GM19238 (cell line): Measurements from ENCODE around the gene SPPL2B.
"Not testable (repeated sequence)": the region's sequence is repeated elsewhere in the genome, so short reads cannot be mapped to it uniquely, and the experiment has no call there.

Source experiments
- DNase-seq: peaks from one replicate; pipeline ENCODE4 v3.0.0; 2011; ENCODE audit warnings: low spot score; ENCODE audit not compliant: insufficient read length

SPPL2B gene

DNA sequence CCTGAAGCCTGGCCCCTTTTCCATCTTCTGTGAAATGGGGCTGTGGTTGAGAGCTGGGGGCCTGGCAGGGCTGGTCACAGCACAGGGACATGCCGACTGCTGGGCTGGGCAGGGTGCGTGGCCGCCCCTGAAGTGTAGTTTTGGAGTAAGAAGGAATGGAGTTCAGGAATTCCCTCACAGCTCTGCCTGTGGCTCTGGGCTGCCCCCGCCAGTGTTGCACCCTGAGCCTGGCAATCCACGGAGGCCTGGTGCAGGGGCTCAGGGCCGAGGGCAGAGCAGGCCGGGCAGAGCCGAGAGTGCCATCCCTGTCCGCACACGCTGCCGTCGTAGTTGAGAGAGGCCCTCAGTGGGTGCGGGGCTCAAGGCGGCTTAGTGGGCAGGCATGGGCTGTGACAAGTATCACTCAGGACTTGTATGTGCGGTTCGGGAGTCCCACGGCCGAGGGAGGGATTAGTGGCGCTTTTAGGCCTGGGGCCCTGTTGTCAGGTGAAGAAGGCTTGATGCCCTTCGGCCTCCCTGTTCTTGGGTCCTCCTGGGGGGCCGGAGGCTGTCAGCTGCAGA is 9.7 kb downstream of the SPPL2B start:
- DNase-seq, result no peak

DNA sequence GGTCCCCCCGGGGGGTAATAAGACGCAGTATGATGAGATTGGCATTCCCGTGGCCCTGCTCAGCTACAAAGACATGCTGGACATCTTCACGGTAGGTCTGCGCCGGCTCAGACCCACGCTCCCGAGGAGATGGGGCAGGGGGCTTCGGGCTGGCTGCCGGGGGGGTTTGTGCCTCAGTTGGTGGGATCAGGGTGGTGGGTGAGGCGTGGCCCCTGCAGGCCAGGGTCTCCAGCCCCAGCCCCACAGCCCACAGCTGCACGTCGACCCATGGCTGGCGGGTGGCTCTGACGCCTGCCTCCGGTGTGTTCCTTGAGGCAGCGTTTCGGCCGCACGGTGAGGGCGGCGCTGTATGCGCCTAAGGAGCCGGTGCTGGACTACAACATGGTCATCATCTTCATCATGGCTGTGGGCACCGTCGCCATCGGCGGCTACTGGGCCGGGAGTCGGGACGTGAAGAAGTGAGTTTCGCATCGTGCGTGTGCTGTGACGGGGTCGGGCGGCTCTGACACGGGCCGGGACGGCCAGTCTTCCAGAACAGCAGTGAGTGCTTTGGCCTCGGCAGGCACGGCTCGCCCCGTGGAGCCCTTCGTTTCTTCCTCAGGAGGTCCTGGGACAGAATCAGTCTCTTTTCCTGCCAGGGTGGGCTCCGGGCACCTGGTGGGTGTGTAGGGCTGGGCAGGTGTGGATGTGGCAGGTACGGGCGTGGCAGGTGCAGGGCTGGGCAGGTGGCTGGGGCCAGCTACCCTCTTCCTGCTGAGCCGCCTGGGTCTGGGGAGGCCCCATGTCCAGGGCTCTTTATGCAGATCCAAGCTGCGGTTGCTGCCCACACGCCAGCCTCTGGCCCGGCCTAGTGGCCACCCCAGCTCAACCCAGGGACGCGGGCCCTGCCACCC is 10.5 kb downstream of the SPPL2B start:
- no peak for DNase-seq

DNA sequence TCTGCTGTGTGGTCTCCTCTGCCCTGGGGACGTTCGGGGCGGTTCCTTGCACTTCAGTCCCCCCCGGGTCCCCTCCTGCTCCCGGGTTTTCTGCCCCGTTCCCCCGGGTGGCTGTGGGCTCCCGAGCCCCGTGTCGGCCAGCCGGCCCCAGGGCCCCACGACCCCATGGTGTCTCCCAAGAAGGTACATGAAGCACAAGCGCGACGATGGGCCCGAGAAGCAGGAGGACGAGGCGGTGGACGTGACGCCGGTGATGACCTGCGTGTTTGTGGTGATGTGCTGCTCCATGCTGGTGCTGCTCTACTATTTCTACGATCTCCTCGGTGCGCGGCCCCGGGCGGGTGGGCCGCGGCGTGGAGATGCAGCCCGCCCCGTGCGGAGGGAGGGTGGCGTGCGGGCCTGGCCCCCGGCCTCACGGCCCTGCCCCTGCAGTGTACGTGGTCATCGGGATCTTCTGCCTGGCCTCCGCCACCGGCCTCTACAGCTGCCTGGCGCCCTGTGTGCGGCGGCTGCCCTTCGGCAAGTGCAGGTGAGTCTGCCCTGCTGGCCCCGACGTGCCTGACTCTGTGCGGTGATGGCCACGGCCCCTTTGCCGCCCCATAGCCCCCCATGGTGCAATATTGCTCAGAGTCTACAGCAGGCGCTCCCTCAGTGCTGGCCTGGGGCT is 11.3 kb downstream of the SPPL2B start:
- no peak for DNase-seq

DNA sequence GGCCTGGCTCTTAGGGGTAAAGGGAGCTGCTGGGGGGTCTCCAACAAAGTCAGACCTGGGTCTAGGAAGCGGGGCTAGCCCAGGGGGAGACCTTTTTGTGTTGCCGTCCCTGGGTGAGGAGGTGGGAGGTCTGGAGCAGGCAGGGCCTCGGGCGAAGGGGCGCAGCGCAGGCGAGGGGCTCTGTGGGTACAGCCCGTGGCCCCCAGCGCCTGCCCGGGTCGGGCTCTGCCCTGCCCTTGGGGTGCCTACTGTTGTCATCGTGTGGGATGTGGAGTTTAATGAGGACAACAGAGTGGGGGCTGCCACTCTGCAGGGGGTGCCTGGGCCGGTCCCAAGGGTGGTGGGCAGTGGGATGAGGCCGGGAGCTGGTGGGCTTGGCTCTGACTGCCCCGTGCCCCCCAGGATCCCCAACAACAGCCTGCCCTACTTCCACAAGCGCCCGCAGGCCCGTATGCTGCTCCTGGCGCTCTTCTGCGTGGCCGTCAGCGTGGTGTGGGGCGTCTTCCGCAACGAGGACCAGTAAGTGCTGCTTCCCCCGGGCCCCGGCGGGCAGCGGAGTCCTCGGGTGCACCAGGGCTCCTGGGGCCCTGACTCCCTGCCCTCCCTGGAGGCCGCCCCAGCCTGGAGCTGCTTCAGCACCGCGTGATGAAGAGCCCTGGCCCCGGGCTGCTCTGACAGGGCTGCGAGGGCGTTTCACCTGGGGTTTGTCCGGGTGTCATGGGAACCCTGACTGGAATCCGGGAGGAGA is 12.2 kb downstream of the SPPL2B start:
- DNase-seq, result no peak

DNA sequence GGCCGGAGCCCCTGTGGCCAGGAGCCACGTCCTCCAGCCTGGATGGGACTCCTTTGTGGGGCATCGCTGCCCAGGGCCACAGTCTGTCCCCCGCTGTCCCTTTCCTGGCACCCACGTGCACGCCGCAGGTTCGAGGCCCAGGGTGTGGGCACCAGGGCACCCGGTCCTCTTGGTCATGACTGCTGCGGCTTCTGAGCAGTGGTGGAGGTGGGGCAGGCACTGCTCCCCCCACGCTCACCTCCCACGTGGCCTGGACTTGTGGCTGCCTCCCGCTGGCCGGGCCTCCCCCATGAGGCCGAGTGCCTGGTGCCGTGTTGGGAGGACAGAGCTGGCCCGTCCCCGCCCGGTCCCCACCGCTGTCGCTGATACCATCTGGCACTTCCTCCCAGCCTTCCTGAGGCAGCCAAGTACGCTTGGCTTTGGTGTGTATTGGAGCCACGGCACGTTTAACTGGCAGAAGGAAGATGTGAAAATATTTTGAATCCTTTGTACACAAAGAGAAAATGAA is 12.8 kb downstream of the SPPL2B start:
- DNase-seq, result no peak

DNA sequence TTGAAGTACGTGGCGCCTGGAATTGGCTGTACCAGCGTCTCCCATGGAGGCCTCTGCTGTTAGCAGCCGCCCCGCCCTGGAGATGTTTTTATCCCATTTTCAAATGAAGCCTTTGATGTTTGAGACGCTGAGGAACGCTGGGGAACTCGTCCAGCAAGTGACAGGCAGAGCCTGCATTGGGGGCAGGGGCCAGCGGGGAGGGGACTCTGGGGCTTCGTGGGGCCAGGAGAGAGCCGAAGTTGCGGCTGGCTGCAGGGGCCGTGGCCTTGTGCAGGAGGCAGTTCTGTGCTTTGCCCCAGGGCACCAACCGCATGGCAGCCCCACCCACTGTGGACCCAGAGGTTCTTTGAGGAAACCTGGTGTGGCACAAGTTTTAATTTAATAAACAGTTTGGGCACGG is 13.5 kb downstream of the SPPL2B start:
- DNase-seq, result no peak

DNA sequence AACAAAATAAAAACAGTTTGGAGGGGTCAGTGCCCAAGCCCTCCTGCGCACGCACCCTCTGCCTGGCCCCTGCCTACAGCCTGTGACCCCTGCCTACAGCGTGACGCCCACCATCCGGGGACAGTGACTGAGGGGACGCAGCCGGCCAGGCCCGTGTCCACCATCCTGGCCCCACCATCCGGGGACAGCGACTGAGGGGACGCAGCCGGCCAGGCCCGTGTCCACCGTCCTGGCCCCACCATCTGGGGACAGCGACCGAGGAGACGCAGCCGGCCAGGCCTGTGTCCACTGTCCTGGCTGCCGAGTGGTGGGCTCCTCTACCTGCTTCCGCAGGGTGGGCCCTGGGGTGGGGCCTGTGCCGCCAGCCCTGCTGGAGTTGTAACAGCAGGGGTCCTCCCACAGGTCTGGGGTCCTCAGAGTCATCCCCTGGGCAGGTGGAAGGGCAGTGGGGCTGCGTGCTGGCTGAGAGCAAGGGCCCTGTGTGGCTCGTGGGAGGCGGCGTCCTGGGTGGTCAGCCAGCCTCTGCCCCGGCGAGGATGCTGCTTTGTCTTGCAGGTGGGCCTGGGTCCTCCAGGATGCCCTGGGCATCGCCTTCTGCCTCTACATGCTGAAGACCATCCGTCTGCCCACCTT is 14.3 kb downstream of the SPPL2B start:
- no peak for DNase-seq

DNA sequence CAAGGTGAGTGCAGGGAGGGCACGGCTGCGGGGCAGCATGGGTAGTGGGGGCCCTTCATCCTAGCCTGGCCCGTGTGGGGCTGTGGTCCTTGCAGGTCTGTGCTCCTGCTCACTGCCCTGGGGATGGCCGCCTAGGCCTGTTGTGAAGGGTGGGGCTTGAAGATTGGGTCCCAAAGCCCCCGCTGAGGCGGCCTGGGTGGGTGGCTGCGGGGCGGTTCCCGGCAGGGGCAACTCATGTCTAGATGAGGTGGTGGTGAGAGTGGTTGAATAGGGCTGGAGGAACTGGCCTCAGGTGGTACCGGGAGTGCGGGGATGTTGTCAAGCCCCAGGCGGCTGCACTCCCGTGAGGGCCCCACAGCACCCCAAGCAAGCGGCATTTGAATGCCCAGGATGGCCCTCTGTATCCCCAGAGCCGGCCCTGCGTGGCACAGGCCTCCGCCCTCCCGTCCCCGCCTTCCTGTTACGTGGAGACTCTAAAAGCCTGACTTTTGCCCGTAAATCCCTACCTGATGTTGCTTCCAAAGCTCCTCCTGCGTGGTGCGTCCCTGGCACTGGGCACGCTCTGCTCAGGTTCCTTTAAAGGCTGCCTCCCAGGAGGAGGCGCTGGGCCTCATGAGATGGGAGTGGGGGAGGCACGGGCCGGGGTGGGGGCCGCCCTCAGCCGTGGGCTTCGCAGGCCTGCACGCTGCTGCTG is 15.0 kb downstream of the SPPL2B start:
- DNase-seq, result no peak

DNA sequence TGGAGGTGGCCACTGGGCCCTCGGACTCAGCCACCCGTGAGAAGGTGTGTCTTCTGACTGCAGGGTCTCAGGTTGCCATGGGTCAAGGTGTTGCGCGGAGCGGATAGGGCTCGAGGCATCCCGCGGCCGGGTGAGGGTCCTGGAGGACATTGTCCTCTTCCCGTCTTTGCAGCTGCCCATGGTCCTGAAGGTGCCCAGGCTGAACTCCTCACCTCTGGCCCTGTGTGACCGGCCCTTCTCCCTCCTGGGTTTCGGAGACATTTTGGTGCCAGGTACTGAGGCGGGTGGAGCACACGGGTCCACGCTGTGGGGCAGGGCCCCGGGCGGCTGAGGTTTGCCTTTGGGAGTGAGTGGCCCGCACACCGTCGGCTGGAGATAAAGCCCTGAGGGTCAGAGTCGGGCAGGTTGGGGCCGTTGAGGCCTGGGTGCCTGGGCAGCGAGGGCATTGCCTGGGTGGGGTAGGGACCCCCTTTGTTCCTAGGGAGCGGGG is 15.9 kb downstream of the SPPL2B start:
- DNase-seq, result no peak

DNA sequence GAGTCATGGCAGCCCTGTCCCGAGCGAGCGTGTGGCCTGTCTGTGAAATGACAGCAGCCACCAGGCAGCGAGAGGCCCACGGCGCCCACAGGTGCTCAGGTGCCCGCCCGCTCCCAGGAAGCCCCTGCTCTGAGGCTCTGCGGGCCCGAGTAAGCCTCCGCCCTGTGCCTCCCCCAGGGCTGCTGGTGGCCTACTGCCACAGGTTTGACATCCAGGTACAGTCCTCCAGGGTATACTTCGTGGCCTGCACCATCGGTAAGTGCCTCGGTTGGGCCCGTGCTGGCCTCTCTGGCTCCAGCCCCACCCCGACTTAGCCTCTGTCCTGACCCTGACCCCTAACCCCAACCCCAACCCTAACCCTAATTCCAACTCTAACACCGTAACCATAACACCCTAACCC is 16.6 kb downstream of the SPPL2B start:
- no peak for DNase-seq

DNA sequence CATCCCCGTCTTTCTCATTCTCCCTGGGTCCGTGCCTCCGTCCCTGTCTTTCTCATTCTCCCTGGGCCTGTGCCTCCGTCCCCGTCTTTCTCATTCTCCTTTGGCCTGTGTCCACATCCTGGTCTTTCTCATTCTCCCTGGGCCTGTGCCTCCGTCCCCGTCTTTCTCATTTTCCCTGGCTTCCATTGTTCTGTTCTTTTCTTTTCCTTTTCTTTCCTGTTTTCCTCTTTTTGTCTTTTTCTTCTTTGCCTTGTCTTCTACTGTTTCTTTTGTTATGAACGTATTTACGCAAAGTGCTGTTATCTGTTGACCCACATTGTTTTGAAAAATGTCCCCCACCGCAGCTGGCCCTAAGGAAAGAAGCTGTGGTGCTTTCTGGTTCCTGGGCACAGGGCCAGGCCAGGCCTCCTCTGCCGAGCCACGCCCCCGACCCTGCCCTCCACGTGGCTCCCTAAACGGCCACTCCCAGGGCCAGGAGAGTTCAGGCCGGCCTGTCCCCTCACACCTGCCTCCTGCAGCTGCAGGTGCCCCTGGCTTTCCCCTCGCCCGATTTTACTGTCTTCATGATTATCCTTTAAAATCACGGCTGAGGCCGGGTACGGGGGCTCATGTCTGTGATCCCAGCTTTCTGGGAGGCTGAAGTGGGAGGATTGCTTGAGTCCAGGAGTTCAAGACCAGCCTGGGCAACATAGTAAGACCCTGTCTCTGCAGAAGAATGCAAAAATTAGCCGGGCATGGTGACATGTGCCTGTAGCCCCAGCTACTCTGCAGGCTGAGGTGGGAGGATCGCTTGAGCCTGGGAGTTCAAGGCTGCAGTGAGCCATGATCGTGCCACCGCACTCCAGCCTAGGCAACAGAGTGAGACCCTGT is 17.5 kb downstream of the SPPL2B start:
- DNase-seq, result no peak

DNA sequence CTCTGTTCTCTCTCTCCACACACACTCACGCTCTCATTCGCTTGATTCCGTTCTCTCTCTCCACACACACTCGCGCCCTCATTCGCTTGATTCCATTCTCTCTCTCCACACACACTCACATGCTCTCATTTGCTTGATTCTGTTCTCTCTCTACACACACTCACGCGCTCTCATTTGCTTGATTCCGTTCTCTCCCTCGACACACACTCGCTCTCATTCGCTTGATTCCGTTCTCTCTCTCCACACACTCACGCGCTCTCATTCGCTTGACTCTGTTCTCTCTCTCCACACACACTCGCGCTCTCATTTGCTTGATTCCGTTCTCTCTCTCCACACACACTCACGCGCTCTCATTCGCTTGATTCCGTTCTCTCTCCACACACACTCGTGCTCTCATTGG is 21.3 kb downstream of the SPPL2B start:
- DNase-seq, result not testable (repeated sequence)

DNA sequence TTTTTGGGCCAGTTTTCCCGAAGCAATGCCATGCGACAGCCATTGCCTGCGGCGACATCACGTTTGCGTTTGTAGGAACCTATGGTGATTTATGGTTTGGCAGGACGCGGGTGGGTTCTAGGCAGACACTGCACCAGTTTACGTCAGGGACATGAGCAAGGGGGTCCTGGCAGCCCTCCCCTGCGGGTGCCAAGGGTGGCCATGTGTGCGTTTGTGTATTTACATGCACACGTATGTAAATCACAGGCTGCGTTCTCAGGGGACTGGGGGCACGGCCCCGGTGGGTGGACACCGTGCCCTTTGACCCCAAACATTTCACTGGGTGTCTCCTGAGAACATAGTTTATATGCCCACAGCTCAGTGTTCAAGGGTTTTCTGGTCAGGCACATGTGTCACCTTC is 22.2 kb downstream of the SPPL2B start:
- no peak for DNase-seq

DNA sequence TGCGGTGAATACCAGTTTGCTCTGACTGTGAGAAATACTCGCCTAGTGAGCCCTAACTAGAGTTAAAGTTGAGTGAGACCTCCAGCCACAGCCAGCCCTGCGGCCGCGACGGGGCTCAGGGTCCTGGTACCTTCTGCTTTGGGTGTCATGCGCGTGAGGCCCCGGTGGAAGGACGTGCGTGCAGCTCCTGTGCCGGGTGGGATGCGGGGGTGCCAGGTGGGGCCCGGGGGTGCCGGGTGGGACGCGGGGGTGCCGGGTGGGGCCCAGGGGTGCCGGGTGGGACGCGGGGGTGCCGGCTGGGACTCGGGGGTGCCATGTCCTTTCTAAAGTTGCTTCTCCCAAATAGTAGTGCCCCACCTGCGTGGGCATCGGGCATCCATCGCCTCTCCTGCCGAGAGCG is 23.1 kb downstream of the SPPL2B start:
- no peak for DNase-seq

DNA sequence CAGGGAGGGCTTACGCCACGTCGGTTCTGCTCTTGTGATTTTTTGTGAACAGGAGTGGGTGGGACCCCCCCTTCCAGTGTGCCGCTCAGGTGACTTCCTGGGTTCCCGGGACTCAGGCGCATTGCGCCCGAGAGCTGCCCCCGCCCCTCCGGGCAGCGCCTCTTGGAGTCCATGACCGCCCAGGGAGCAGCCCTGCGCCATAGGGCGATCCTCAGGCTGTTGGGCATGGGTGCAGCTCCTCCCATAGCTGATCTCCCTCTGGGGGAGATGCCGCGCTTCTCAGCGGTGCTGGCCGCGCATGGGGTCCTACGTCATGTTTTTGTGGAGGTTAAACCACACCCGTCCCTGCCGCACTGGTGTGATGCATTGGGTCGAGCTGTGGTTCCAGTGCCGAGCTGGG is 23.6 kb downstream of the SPPL2B start:
- DNase-seq, result no peak

DNA sequence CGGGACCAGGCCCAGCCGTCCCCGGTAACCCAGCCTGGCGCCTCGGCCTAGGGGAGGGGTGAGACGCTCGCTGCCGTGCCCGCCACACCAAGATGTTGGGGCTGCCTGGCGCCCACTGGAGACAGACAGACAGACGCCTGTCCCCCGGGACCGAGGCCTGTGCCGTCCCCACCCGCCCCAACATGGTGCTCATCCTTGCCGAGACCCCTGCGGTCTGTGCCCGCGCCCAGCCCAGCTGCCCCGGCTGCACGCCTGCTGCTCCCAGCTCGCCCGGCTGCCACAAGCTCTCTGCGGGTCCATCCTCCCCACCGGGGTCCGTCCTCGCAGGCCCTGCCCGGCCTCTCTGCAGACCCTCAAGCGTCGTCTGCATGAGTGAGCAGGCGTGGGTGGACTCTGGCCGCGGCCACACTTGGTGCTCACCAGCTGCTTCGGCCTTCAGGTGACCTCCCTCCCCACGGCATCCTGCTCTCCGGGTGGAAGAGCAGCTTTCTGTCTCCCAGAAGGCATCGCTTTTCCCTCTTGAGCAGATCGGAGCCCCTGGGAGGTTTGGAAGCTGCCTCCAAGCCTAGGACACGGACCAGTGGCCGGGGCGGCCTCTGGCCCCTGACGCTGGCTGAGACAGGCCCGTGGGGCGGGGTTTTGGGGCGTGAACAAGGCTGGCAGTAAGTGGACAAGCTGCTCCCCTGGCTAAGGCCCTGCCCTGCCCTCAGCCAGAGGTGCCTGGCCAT is 24.8 kb downstream of the SPPL2B start:
- DNase-seq, result no peak

DNA sequence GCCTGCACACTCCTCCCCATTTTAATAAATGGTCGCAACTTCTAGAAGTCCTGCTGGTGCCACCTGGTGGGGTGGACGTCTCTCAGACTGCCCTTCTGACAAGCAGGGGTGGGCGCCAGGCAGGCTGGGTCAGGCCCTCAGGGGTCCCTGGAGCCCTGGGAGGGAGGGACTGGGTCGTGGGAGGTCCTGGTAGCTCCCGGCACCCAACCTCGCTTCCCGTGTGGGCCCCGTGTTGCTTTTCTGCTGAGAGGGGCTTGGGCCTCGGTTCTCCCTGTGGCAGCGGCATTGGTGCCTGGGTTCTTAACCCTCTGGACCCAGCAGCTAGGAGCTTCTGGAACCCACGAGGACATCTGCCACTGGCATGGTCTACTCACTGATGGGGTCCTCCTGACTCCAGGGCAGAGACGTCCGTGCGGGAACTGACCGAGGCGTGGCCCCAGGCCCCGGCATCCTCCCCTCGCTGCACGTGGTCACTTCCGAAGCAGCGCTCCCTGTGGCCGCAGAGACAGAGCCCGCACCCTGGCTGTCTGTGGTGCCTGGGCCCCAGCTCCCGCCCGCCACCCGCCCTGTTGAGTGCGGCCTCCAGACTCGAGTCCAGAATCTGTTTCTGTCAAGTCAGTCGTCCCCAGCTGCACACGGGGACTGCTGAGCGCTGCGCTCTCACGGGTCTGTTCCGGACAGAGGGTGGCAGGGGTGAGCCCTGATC is 25.6 kb downstream of the SPPL2B start:
- no peak for DNase-seq

DNA sequence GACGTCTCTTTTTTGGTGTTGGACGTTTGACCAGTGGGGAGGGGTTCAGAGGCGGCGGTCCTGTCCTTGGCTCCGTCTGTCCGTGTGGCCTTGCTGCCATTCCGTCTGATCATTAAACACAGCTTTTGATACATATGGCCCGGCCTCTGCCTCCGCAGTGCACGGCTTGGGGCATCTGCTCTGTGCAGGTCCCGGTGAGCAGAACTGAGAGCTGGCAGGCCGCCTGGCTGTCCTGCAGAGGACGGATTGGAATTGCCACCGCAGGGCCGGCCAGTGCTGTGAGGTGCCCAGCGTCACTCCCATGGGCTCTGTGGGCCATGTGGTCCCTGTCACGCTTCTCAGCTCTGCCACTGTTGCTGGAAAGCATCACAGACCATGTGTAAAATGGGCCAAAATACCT is 26.2 kb downstream of the SPPL2B start:
- no peak for DNase-seq
